BLaER1 (cell line): Measurements from ENCODE around the gene BMP8B.

Experiments used
- H3K27ac ChIP-seq: shearing (Covaris generic); formaldehyde crosslinking; 2 replicates; pipeline ENCODE4 v1.8.1; 2022
- H3K27me3 ChIP-seq: shearing (Covaris generic); formaldehyde crosslinking; 2 replicates; pipeline ENCODE4 v1.8.1; 2022
- H3K36me3 ChIP-seq: shearing (Covaris generic); formaldehyde crosslinking; 2 replicates; pipeline ENCODE4 v1.8.1; 2022
- H3K4me1 ChIP-seq: shearing (Covaris generic); formaldehyde crosslinking; 2 replicates; pipeline ENCODE4 v1.8.1; 2022
- H3K4me2 ChIP-seq: shearing (Covaris generic); formaldehyde crosslinking; 2 replicates; pipeline ENCODE4 v1.8.1; 2022
- H3K4me3 ChIP-seq: shearing (Covaris generic); formaldehyde crosslinking; 2 replicates; pipeline ENCODE4 v1.8.1; 2022
- H3K9ac ChIP-seq: shearing (Covaris generic); formaldehyde crosslinking; 2 replicates; pipeline ENCODE4 v1.8.1; 2022
- H3K9me3 ChIP-seq: shearing (Covaris generic); formaldehyde crosslinking; 2 replicates; pipeline ENCODE4 v1.8.1; 2022
- H4K20me1 ChIP-seq: shearing (Covaris generic); formaldehyde crosslinking; 2 replicates; pipeline ENCODE4 v1.8.1; 2022
- Cebpa-rat ChIP-seq: shearing (Covaris generic); IDR thresholded peaks from 2 replicates; pipeline ENCODE4 v1.8.1; 2022

Gene BMP8B

DNA sequence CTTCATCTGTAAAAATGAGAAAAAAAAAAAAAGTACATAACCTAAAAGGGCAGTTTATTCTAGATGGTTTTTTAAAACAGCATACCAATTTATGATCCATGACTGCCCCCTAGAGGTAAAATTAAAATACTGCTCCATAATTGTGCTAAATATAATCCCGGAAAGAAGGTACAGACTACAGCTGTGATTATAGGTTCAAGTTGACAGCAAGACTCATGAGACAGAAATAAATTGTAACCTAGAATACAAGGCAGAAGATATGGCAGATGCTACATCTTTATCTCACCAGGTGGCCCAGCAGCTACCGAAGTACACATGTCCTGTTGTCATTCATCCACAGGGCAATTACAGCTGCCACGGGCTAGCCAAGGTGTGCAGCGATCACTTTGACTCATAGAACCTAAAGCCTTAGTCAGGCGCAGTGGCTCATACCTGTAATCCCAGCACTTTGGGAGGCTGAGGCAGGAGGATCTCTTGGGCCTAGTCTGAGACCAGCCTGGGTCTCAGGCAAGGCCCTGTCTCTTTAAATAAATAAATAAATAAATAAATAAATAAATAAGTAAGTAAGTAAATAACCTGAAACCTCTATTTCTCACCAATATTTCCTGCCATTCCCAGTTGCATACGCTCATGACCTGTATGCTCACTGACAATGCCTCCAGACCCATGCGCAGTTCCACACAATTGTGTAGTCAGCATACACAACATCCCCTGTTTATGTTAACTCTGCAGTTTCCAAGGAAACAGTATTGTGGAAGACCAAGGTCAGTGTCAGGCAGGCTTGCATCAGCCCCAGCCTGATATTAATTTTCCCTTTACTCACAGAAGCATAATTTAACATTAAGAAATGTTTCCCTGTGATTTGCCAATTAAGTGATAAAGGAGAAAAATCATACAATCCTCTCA is 68.3 kb downstream of the BMP8B start:
- Histone ChIP-seq H3K4me1 (no peaks in the 10 kb centered on the region; the same call in 1 of the 2 replicates), H3K9ac (no peak overlapping the region), H3K27me3 (no peaks in the 10 kb centered on the region), H3K4me3 (no peak overlapping the region), H3K36me3 (no peaks in the 10 kb centered on the region), H3K4me2 (no peak overlapping the region), H3K9me3 (no peaks in the 10 kb centered on the region), H3K27ac (no peak overlapping the region), H4K20me1 (no peaks in the 10 kb centered on the region)
- TF ChIP-seq Cebpa-rat, result no peak

DNA sequence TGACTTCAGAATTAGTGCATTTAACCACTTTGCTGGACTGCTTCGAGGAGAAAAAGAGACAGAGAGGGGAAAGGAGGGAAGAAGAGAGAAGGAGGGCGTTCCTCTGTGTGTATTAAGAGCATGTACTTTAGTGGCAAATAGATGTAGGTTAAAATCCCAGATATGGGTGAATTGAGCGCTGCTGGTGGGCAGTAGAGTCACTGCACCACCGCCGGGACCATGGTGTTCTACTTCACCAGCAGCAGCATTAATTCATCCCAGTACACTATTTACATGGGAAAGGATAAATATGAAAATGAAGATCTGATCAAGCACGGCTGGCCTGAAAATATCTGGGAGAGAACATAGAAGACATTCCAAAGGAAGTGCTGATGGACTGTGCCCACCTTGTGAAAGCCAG is 70.9 kb downstream of the BMP8B start:
- Histone ChIP-seq H3K9ac (no peak overlapping the region), H3K4me2 (no peak overlapping the region), H3K36me3 (no peaks in the 10 kb centered on the region), H3K9me3 (no peaks in the 10 kb centered on the region), H3K27ac (no peak overlapping the region), H3K4me1 (peaks cover 6% of the 10 kb centered on the region), H3K27me3 (no peaks in the 10 kb centered on the region), H4K20me1 (no peaks in the 10 kb centered on the region), H3K4me3 (no peak overlapping the region)
- TF ChIP-seq Cebpa-rat, result no peak

DNA sequence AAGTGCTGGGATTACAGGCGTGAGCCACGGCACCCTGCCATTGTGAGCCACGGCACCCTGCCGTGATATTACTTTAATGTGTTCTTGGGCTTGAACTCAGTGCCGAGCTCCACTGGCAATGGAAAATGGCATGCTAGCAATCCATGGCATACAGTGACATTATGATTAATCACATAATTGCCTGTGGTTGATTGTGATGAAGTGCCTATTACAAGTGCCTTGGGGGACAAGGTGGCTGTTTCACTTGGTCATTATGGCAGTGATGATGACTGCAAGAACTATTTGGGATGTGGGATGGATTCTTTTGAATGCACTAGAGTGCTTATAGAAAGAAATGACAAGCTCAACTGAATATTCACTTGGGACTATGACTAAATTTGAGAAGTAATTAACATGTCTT is 75.1 kb downstream of the BMP8B start:
- Histone ChIP-seq H3K4me1 (peaks cover 6% of the 10 kb centered on the region), H3K9me3 (no peaks in the 10 kb centered on the region), H3K27me3 (no peaks in the 10 kb centered on the region), H4K20me1 (no peaks in the 10 kb centered on the region), H3K27ac (no peak overlapping the region), H3K4me2 (no peak overlapping the region), H3K36me3 (no peaks in the 10 kb centered on the region), H3K4me3 (no peak overlapping the region), H3K9ac (no peak overlapping the region)
- no peak for TF ChIP-seq Cebpa-rat

DNA sequence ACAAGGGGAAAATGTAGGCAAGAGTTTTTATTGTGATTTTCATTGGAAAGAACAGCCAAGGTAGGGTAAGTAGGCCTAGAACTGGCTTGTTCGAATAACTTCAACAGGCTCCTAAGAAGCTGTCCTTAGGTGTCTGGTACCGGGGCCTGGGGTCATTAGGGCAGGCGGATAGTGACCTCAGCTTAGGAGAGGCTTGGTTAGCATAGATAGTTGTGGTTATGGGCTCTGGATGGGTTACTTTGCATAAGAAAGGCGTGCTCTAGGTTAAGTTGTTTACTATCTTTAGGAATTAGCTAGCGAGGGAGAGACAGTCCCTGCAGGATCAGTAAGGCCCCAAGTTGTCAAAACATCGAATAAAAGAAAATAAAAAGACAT is 76.7 kb downstream of the BMP8B start:
- no peak overlapping the region for H3K27ac ChIP-seq
- H3K27me3 ChIP-seq, result no peaks in the 10 kb centered on the region
- TF ChIP-seq Cebpa-rat, result no peak
- no peaks in the 10 kb centered on the region for H4K20me1 ChIP-seq
- H3K4me3 ChIP-seq, result no peak overlapping the region
- H3K9me3 ChIP-seq, result no peaks in the 10 kb centered on the region
- no peak overlapping the region for H3K9ac ChIP-seq
- no peaks in the 10 kb centered on the region for H3K36me3 ChIP-seq
- H3K4me2 ChIP-seq, result no peak overlapping the region
- H3K4me1 ChIP-seq, result peaks cover 7% of the 10 kb centered on the region

DNA sequence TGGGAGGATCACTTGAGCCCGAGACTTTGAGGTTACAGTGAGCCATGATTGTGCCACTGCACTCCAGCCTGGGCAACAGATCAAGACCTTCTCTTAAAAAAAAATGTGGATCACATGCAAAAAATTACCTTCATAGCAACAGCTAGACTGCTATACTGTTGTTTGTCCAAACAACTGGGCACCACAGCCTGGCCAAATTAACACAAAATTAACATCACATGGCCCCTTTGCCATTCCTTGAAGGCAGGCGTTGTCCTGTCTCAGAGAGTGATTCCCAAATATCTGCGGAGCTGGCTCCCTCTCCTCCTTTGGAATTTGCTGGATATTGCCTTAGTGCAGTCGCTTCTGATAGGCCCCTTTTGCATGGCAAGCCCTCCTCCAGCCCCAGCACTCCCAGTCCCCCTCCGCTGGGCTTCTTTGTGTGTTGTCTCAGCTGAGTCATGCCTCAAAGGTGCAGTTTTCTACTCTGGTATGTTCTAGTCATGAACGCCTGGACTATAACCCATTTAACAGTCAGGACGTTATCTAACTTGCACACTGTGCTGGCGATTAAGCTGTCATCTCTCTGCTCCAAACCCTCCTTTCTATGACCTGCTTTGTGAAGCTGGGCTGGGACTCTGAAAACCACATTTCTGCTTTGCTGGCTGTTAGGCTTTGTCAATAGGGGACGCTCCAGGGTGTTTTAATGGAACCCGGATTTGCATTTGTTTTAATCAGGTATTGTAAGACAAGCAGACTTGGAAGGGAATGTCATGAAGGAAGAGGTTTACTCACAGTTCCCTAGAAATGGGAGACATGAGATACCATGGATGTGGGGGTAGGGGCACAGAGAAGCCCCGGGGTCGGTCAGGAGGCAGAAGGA is 77.3 kb downstream of the BMP8B start:
- H3K9me3 ChIP-seq, result no peaks in the 10 kb centered on the region
- no peaks in the 10 kb centered on the region for H4K20me1 ChIP-seq
- H3K4me1 ChIP-seq, result peaks cover 13% of the 10 kb centered on the region
- no peak overlapping the region for H3K27ac ChIP-seq
- no peak for TF ChIP-seq Cebpa-rat
- H3K9ac ChIP-seq, result no peak overlapping the region
- no peak overlapping the region for H3K4me2 ChIP-seq
- H3K36me3 ChIP-seq, result no peaks in the 10 kb centered on the region
- no peak overlapping the region for H3K4me3 ChIP-seq
- H3K27me3 ChIP-seq, result no peaks in the 10 kb centered on the region

DNA sequence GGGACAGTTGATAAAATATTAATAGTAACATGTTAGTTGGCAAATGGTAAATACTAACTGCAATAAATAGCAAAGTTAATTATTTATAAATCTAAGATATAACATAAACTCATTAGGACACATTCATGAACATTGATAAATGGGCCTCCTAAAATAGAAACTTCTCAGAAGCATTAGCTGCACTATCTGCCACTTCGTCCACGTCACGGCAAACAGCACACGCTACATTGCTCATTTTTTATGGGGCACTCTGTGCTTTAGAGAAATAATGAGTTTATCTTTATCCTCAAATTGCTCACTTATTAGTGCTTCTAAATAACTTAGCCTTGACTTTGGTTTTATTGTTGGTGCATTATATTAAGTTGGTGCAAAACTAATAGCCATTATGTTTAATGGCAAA is 81.2 kb downstream of the BMP8B start:
- no peak overlapping the region for H3K4me3 ChIP-seq
- no peaks in the 10 kb centered on the region for H4K20me1 ChIP-seq
- no peaks in the 10 kb centered on the region for H3K27me3 ChIP-seq
- H3K9me3 ChIP-seq, result no peaks in the 10 kb centered on the region
- H3K4me1 ChIP-seq, result peaks cover 20% of the 10 kb centered on the region
- no peak overlapping the region for H3K27ac ChIP-seq
- H3K4me2 ChIP-seq, result no peak overlapping the region
- no peak overlapping the region for H3K9ac ChIP-seq
- no peaks in the 10 kb centered on the region for H3K36me3 ChIP-seq
- TF ChIP-seq Cebpa-rat, result no peak
